Right ventricle myocardium superior (tissue), 1 donor: Measurements from ENCODE around the gene ANTXR1. TPM values are rescaled to one million over a fixed set of nuclear protein-coding genes. Genes with fewer than 3 reads are reported as not detected.

ENCODE experiments used
- ATAC-seq: fragments of 200-7000 bp; cut with Tn5 transposase; one replicate; pipeline ENCODE4 v1.9.1; 2020; ENCODE audit warnings: mild to moderate bottlenecking; ENCODE audit not compliant: poor library complexity
- DNase-seq: peaks from one replicate; pipeline ENCODE4 v3.0.0-alpha.2; 2020
- intact Hi-C: fragments of 100-400 bp; cut with DNase I; formaldehyde crosslinking; loops from one replicate; pipeline ENCODE4 v1.11.2; 2022
- total RNA-seq: library from RNA; stranded (reverse); fragmentation: NEBNext Ultra II Directional; extraction: Animal tissue kit (Norgen Biotek cat#: 25700); gene quantifications from one replicate; pipeline ENCODE4 v1.2.1, GENCODE V29; 2021
- donor health status: DM: no; HTN: yes; CAD: no; lungs with severe emphysema.

Gene ANTXR1
- total RNA-seq, 1 donor from 2014 or later = 31.2 TPM

DNA sequence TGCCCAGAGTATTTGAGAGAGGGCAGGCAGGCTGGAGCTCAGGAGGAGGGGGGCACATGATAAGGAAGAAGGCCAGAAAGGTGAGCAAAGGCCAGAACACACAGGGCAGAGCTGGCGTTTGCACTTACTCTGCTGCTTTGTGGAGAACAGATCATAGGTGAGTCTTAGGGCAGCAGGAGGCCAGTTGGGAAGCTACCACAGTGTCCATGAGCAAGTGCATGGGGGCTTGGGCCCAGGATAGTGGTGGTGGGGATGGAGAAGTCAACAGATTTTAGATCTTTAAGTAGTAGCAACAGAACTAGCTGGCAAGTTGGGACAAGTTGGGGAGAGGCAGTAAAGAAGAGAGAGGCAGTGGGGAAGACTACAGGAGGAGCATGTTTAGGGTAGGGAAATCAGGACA lies 168.0 kb downstream of the ANTXR1 start:
- intact Hi-C loops = no loop called here
- ATAC-seq (no peak), DNase-seq (no peak)

DNA sequence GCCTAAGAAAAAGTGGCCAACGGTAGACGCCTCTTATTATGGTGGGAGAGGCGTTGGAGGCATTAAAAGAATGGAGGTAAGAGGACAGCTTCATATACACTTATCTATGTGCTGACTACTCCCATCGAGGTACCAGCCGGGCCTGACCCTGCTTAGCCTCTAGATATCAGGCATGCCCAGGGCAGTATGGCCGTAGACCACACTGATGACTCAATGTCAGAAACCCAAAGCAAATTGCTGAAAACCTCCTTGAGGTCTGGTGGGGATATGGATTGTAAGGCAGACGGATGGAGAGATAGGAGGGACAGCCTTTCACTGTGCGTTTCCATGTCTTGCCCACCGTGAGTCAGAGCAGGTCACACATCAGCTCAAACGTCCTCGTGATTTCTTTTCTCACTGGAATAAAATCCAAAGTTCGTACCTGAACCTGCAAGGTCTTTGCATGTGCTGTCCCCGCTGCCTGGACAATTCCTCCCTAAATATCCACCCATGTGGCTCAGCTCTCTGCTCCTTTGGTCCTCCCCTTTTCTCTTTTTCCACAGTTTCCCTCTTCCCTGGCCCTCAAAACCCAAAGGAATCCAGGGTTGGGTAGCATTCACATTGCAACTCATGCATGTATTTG lies 168.9 kb downstream of the ANTXR1 start:
- ATAC-seq (no peak), DNase-seq (no peak)
- intact Hi-C loops = no loop called here

GRCh38 chr2:69183659-69184058 lies 170.7 kb downstream of the ANTXR1 start:
- intact Hi-C loops = no loop called here
- no peak for ATAC-seq
- no peak for DNase-seq

- intact Hi-C loops = no loop called here
- DNase-seq = no peak
- no peak for ATAC-seq
These were observed 171.2 kb downstream of the ANTXR1 start for GRCh38 chr2:69184224-69184623.

DNA sequence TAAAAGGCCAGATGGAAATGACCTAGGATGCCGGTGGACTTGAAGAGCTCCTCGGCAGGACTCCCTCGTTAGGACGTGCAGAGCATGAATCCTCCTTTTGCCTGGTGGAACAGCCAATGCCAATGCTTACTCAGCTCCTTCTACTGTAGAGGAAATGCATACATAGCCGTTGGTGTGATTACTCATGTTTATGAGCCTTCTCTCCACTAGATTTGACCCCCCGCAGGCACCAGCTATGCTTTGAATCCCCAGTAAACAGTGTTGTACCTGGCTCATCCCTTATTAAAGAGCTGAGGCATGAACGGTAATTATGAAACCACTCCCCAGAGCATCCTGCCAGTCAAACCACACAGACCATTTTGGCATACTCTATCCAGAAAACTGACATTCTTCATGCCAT lies 172.8 kb downstream of the ANTXR1 start:
- DNase-seq (no peak), ATAC-seq (no peak)
- intact Hi-C loops = no loop called here

DNA sequence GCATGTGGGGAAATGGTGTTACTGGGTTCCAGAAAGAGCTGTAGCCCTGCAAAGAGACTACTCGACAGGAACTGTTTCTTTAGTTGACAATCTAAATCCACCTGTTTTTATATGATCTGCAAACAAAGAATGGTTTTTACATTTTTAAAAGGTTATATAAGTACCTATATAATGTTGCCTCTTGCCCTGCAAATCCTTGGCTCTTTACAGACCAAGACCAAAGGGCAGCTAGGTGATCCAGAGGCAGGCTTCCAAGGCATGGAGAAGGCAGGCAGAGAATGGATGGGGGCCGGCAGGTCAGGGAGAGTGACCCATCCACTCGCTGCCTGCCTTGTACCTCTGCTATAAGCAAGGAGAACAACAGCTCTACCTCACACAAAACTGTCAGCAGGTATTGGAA lies 173.6 kb downstream of the ANTXR1 start:
- intact Hi-C loops = no loop called here
- ATAC-seq (no peak), DNase-seq (no peak)

GRCh38 chr2:69188182-69188900 lies 175.4 kb downstream of the ANTXR1 start:
- intact Hi-C loops = no loop called here
- ATAC-seq (no peak), DNase-seq (no peak)

DNA sequence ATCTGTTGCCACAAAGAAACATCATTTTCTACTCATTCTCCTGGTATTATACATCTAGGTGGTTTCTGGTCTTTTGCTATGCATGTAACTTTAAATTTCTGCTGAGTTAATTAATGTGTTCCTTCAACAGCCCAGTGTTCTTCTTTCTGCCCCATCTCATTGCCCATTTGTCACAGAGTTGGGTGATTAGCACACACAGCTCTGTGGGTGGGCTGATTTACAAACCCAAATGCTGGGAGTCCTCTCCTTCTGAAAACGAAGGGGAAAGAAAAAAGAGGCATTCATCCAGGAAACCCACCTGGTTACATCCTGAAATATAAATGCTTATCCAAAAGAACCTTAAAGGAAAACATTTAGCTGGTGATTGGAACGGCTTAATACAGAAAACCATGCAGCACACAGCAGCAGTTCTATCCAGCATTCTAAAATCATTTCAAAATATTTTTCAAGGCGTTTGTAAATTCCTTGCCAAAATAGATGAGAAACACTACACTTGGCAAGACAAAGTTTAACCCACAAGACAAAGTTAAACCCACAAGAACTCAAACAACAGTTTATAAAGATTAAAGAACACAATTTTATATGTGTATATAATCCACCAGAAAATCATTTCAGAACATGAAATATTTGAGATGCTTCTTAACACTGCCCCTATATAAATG lies 177.9 kb downstream of the ANTXR1 start:
- DNase-seq (no peak), ATAC-seq (no peak)
- intact Hi-C loops = no loop called here

- DNase-seq (no peak), ATAC-seq (no peak)
- intact Hi-C loops = no loop called here
These were observed 178.7 kb downstream of the ANTXR1 start for GRCh38 chr2:69191634-69192033.

DNA sequence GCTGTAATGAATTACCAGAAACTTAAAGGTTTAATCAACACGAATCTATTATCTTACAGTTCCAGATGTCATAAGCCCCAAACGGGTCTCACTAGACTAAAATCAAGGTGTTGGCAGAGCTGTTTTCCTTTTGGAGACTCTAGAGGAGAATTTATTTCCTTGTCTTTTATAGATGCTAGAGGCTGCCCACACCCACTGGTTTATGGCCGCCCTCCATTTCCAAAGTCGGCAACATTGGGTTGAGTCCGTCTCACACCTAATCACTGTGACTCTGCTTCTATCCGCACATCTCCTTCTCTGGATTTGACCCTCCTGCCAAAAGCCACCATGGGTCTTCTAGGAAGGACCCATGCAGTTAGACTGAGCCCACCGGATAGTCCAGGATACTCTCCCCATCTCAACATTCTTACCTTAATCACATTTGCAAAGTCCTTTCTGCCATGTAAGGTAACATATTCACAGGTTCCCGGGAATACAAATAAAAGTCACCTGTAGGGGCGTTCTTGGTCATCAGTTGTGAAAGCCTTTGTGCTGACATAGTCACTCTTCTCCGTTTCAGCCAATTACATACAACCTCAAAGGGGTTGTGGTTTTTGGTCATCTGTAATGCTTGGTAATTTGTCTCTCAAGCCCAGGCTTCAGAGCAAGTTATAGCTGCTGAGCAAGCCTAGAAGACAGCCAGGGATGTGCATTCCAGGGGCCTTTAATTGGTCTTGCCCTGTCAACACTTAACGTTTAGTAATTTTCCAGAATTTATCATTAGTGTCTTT lies 179.4 kb downstream of the ANTXR1 start:
- DNase-seq = no peak
- no peak for ATAC-seq
- intact Hi-C loops = no loop called here

DNA sequence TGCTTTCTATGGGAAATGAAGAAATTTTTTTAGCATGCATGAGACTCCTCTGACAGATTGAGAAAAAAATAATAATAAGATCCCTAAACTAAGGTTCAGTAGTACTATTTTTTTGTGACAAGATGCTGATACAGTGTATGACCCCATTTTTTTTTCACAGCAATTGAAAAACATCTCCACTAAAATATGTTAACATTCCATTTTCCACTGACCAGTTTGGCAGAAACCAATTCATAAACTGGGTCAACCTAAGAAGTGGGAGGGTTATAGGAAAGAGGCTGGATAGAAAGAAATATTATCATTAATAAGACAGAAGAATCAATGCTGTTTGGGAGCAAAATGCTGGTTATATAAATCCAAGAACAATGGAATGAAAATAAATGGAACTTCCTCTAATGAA lies 182.7 kb downstream of the ANTXR1 start:
- intact Hi-C loops = no loop called here
- DNase-seq = no peak
- no peak for ATAC-seq

- ATAC-seq (no peak), DNase-seq (no peak)
- intact Hi-C loops = no loop called here
These were observed 183.5 kb downstream of the ANTXR1 start for GRCh38 chr2:69196327-69197117.

GRCh38 chr2:69200107-69200520 lies 187.1 kb downstream of the ANTXR1 start:
- DNase-seq = peak; percentile 46
- ATAC-seq = peak; percentile 66
- intact Hi-C loops = no loop called here

- intact Hi-C loops = no loop called here
- DNase-seq (no peak), ATAC-seq (no peak)
These were observed 188.3 kb downstream of the ANTXR1 start for GRCh38 chr2:69201259-69201658.

DNA sequence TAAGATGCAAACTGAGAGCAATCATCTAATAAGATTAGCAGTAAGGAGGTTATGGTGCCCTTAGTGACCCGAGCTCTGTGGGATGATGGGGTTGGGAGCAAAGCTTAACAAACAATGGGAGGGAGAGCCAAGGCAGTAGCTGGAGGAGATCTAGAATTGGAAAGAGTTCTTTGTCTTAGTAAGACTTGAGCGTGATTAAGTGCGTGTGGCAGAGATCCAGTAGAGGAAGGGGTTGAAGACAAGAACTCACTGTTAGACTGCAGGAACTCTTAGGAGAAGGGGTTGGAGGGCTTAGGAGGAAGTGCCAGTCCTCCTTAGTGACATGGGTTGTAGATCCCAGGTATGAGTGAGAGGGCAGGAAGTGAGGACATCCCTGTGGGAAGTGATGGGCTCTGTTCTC lies 189.3 kb downstream of the ANTXR1 start:
- intact Hi-C loops = no loop called here
- DNase-seq = no peak
- ATAC-seq = peak; percentile 11

GRCh38 chr2:69203166-69203985 lies 190.4 kb downstream of the ANTXR1 start:
- intact Hi-C loops = no loop called here
- ATAC-seq (peak; percentile 70), DNase-seq (no peak)

DNA sequence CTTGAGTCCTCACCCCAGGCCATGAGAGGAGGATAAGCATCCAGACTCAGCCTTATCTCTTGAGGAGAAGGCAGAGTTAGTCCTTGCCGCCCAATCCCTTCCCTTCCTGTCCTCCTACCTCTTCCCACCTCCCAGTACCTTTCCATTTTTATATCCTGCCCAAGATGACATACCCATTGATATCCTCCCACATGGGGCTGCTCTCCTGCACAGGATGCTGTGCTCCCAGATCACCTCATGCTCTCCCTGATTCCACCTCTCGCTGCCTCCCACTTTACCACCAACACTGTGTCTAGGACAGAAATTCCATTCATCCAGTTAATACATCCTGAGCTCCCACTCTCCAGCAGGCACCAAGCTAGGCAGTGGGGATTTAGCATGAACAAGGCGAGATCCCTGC lies 191.7 kb downstream of the ANTXR1 start:
- intact Hi-C loops = no loop called here
- ATAC-seq = no peak
- DNase-seq = no peak

- intact Hi-C loops = no loop called here
These were observed 192.1 kb downstream of the ANTXR1 start for GRCh38 chr2:69205076-69205475.

More at GRCh38 chr2:69205076-69205475, 192.1 kb downstream of the ANTXR1 start:
- DNase-seq (no peak), ATAC-seq (no peak)
